NOMO-1 (cell line): Measurements from ENCODE around the gene CNEP1R1.

Source experiments
- DNase-seq, 2 experiments: peaks; one replicate each; lab custom pipeline; 2025; ENCODE audit not compliant: unreplicated experiment in 2 of 2; lab: John Stamatoyannopoulos, UW

The CNEP1R1 gene

GRCh38 chr16:50015631-50016030, 9.4 kb upstream of the CNEP1R1 start:
- DNase-seq: no peak

- no peak for DNase-seq
These were observed 7.5 kb upstream of the CNEP1R1 start for GRCh38 chr16:50017553-50017952.

GRCh38 chr16:50021544-50021943, 3.5 kb upstream of the CNEP1R1 start:
- peak; percentile 32 to 43 for DNase-seq

GRCh38 chr16:50023641-50024040, 1.4 kb upstream of the CNEP1R1 start:
- DNase-seq: no peak

GRCh38 chr16:50024207-50024606, 818 bp upstream of the CNEP1R1 start:
- DNase-seq: no peak

- DNase-seq: peak in 1 of 2 experiments; percentile 29
These were observed 509 bp downstream of the CNEP1R1 start for GRCh38 chr16:50025537-50025931.

GRCh38 chr16:50027829-50028228, 2.8 kb downstream of the CNEP1R1 start:
- no peak for DNase-seq

- no peak for DNase-seq
These were observed 10.5 kb downstream of the CNEP1R1 start for GRCh38 chr16:50035468-50035992.

- no peak for DNase-seq
These were observed 11.4 kb downstream of the CNEP1R1 start for GRCh38 chr16:50036426-50036825.

GRCh38 chr16:50037662-50038220, 12.7 kb downstream of the CNEP1R1 start:
- peak; percentile 46 to 79 for DNase-seq

GRCh38 chr16:50038286-50038685, 13.3 kb downstream of the CNEP1R1 start:
- peak; percentile 6 to 28 for DNase-seq

GRCh38 chr16:50038756-50039529, 13.9 kb downstream of the CNEP1R1 start:
- DNase-seq: peak; percentile 73 to 88

- DNase-seq: no peak
These were observed 15.0 kb downstream of the CNEP1R1 start for GRCh38 chr16:50040018-50040417.

GRCh38 chr16:50040710-50041109, 15.7 kb downstream of the CNEP1R1 start:
- DNase-seq: no peak

- DNase-seq: no peak
These were observed 18.3 kb downstream of the CNEP1R1 start for GRCh38 chr16:50043358-50043757.

- no peak for DNase-seq
These were observed 20.4 kb downstream of the CNEP1R1 start for GRCh38 chr16:50045412-50045811.

GRCh38 chr16:50046853-50047252, 21.8 kb downstream of the CNEP1R1 start:
- DNase-seq: no peak

- no peak for DNase-seq
These were observed 22.8 kb downstream of the CNEP1R1 start for GRCh38 chr16:50047864-50048263.

- DNase-seq: no peak
These were observed 25.8 kb downstream of the CNEP1R1 start for GRCh38 chr16:50050802-50051201.

GRCh38 chr16:50056226-50056625, 31.2 kb downstream of the CNEP1R1 start:
- DNase-seq: no peak

GRCh38 chr16:50058091-50058771, 33.2 kb downstream of the CNEP1R1 start:
- DNase-seq: no peak

- DNase-seq: no peak
These were observed 34.1 kb downstream of the CNEP1R1 start for GRCh38 chr16:50059111-50059510.
